Large intestine (tissue), 3 donors: ENCODE results near the gene IARS1. TPM values are rescaled to one million over a fixed set of nuclear protein-coding genes. Genes with fewer than 3 reads are reported as not detected.

Experiments used
- DNase-seq, 2 donors: peaks; one replicate each; pipeline versions ENCODE4 v3.0.0 to v3.0.0-alpha.2; 2013
- H3K27ac ChIP-seq: one replicate; pipeline ENCODE4 v1.5.1; 2013; ENCODE audit warnings: low read length
- H3K27me3 ChIP-seq: 2 replicates; pipeline ENCODE4 v1.6.1; 2013; ENCODE audit warnings: low read length; ENCODE audit not compliant: control insufficient read depth, insufficient read depth
- H3K36me3 ChIP-seq: 2 replicates; pipeline ENCODE4 v1.6.1; 2013; ENCODE audit warnings: low read length; ENCODE audit not compliant: control insufficient read depth, insufficient read depth
- H3K4me1 ChIP-seq: one replicate; pipeline ENCODE4 v1.6.1; 2013; ENCODE audit warnings: low read length; ENCODE audit not compliant: control insufficient read depth, insufficient read depth
- H3K4me3 ChIP-seq: one replicate; pipeline ENCODE4 v1.5.1; 2013; ENCODE audit warnings: low read length
- H3K9me3 ChIP-seq: one replicate; pipeline ENCODE4 v1.6.1; 2013; ENCODE audit warnings: mild to moderate bottlenecking, low read depth, low read length, moderate library complexity; ENCODE audit not compliant: control insufficient read depth
- WGBS: methylation state at CpG from one replicate; pipeline ENCODE4 v1.1.5; 2013; ENCODE audit warnings: low lambda C conversion rate; ENCODE audit not compliant: insufficient coverage; 5-methylcytosine and 5-hydroxymethylcytosine counted together
- polyA plus RNA-seq: library from polyadenylated mRNA; unstranded; fragments of 120-200 nt; gene quantifications from one replicate; pipeline ENCODE4 v1.2.1, GENCODE V29; 2013

IARS1 gene
- polyA plus RNA-seq, 1 donor = 60.5 TPM

- Histone ChIP-seq H3K27me3 (no peaks in the 10 kb centered on the region), H3K36me3 (peaks cover 83% of the 10 kb centered on the region), H3K9me3 (no peaks in the 10 kb centered on the region), H3K4me3 (no peak overlapping the region), H3K27ac (no peak overlapping the region), H3K4me1 (no peaks in the 10 kb centered on the region)
- DNase-seq = no peak
- no CpG with 5 or more reads among the region's 4 CpGs for WGBS
Measured at GRCh38 chr9:92253656-92254055, 39.8 kb downstream of the IARS1 start.

GRCh38 chr9:92247981-92248380 is 45.5 kb downstream of the IARS1 start:
- H3K27me3 ChIP-seq = no peaks in the 10 kb centered on the region
- peaks cover 79% of the 10 kb centered on the region for H3K36me3 ChIP-seq
- no peak overlapping the region for H3K27ac ChIP-seq
- WGBS = 100% methylated on average over 1 of the region's 3 CpGs
- H3K4me1 ChIP-seq = no peaks in the 10 kb centered on the region
- DNase-seq = peak; percentile 31 to 67
- no peaks in the 10 kb centered on the region for H3K9me3 ChIP-seq
- no peak overlapping the region for H3K4me3 ChIP-seq

GRCh38 chr9:92247296-92247695 is 46.2 kb downstream of the IARS1 start:
- Histone ChIP-seq H3K9me3 (no peaks in the 10 kb centered on the region), H3K36me3 (peaks cover 79% of the 10 kb centered on the region), H3K27ac (no peak overlapping the region), H3K4me1 (no peaks in the 10 kb centered on the region), H3K4me3 (no peak overlapping the region), H3K27me3 (no peaks in the 10 kb centered on the region)
- WGBS = 86% methylated on average over 1 of the region's 4 CpGs
- no peak for DNase-seq

GRCh38 chr9:92245005-92245797 is 48.3 kb downstream of the IARS1 start:
- DNase-seq = no peak
- peaks cover 79% of the 10 kb centered on the region for H3K36me3 ChIP-seq
- no peaks in the 10 kb centered on the region for H3K4me1 ChIP-seq
- H3K9me3 ChIP-seq = no peaks in the 10 kb centered on the region
- no peak overlapping the region for H3K27ac ChIP-seq
- H3K4me3 ChIP-seq = no peak overlapping the region
- H3K27me3 ChIP-seq = no peaks in the 10 kb centered on the region
- WGBS = 80% methylated on average over 1 of the region's 7 CpGs

Other genes starting within 250 kb of the IARS1 start
- 82.1 TPM for gene SPTLC1, start 178.3 kb downstream of the IARS1 start, polyA plus RNA-seq
- gene NOL8, start 31.7 kb upstream of the IARS1 start, polyA plus RNA-seq = 38.8 TPM
- gene CENPP, start 32.3 kb upstream of the IARS1 start, polyA plus RNA-seq = 2.8 TPM
- 184 TPM for gene OGN, start 110.9 kb upstream of the IARS1 start, polyA plus RNA-seq
- gene OMD, start 130.8 kb upstream of the IARS1 start, polyA plus RNA-seq = 0.85 TPM
- 40.3 TPM for gene ASPN, start 188.8 kb upstream of the IARS1 start, polyA plus RNA-seq
- 9.8 TPM for gene ECM2, start 242.3 kb upstream of the IARS1 start, polyA plus RNA-seq